HUES64 (cell line): ENCODE measurements around the gene HCK.
"Not testable (repeated sequence)": the region's sequence is repeated elsewhere in the genome, so short reads cannot be mapped to it uniquely, and the experiment has no call there.

Source experiments
- H3K27ac ChIP-seq: 2 replicates; pipeline ENCODE4 v1.7.0; 2013; ENCODE audit warnings: low read depth, low read length, inconsistent platforms
- H3K27me3 ChIP-seq: 2 replicates; pipeline ENCODE4 v1.6.1; 2013; ENCODE audit warnings: mild to moderate bottlenecking, low read length; ENCODE audit not compliant: insufficient read depth
- H3K36me3 ChIP-seq: 2 replicates; pipeline ENCODE4 v1.6.1; 2013; ENCODE audit warnings: mild to moderate bottlenecking, low read length; ENCODE audit not compliant: insufficient read depth
- H3K4me1 ChIP-seq: 2 replicates; pipeline ENCODE4 v1.6.1; 2013; ENCODE audit warnings: mild to moderate bottlenecking, low read length, moderate library complexity; ENCODE audit not compliant: insufficient read depth
- H3K4me3 ChIP-seq: 2 replicates; pipeline ENCODE4 v1.5.1; 2013; ENCODE audit warnings: mild to moderate bottlenecking, low read length, moderate library complexity
- H3K9ac ChIP-seq: 2 replicates; pipeline ENCODE4 v1.6.1; 2013; ENCODE audit warnings: mild to moderate bottlenecking, low read depth, low read length
- H3K9me3 ChIP-seq: 2 replicates; pipeline ENCODE4 v1.6.1; 2013; ENCODE audit warnings: low read depth, low read length; ENCODE audit not compliant: insufficient read depth
- WGBS: fragments of 150-250, 120-280 bp; methylation state at CpG from one replicate; pipeline ENCODE4 v1.1.7; 2013; ENCODE audit warnings: missing lambda C conversion rate; 5-methylcytosine and 5-hydroxymethylcytosine counted together

HCK gene

GRCh38 chr20:32121908-32122307, 69.9 kb downstream of the HCK start:
- 95% methylated on average over 15 of the region's 31 CpGs for whole genome bisulfite sequencing
- H3K36me3 ChIP-seq: peaks cover 19% of the 10 kb centered on the region; the same call in 1 of the 2 replicates
- H3K9ac ChIP-seq, H3K27ac ChIP-seq, H3K4me1 ChIP-seq, H3K9me3 ChIP-seq, H3K4me3 ChIP-seq, H3K27me3 ChIP-seq: not testable (repeated sequence)

DNA sequence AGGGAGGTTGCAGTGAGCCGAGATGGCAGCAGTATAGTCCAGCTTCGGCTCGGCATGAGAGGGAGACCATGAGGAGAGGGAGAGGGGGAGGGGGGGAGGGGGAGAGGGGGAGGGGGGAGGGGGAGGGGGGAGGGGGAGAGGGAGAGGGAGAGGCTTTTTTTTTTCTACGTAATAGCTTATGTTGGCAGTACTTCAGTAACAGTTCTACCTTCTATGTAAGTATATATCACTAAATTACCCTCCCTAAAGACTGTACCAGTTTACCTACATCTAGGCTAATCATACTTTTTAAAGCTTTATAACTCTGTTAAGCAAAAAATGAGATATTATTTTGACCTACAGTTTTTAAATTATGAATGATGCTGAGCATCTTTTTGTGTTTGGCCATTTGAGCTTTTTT, 71.0 kb downstream of the HCK start:
- Histone ChIP-seq H3K27me3 (no peaks in the 10 kb centered on the region), H3K4me1 (no peaks in the 10 kb centered on the region), H3K27ac (no peak overlapping the region), H3K9ac (no peak overlapping the region), H3K4me3 (no peak overlapping the region; the same call in 1 of the 2 replicates), H3K36me3 (peaks cover 19% of the 10 kb centered on the region; the same call in 1 of the 2 replicates), H3K9me3 (0 out of 2 replicates have a peak, but pooled peaks cover 4% of the 10 kb centered on the region)
- no CpG with 5 or more reads among the region's 4 CpGs for WGBS

GRCh38 chr20:32124916-32125454, 72.9 kb downstream of the HCK start:
- H3K27ac ChIP-seq: no peak overlapping the region
- 0 out of 2 replicates have a peak, but pooled peaks cover 4% of the 10 kb centered on the region for H3K9me3 ChIP-seq
- 96% methylated on average over 4 of the region's 4 CpGs for WGBS
- no peak overlapping the region for H3K4me3 ChIP-seq
- H3K27me3 ChIP-seq: no peaks in the 10 kb centered on the region
- H3K36me3 ChIP-seq: peaks cover 19% of the 10 kb centered on the region; the same call in 1 of the 2 replicates
- H3K4me1 ChIP-seq: no peaks in the 10 kb centered on the region
- H3K9ac ChIP-seq: no peak overlapping the region

DNA sequence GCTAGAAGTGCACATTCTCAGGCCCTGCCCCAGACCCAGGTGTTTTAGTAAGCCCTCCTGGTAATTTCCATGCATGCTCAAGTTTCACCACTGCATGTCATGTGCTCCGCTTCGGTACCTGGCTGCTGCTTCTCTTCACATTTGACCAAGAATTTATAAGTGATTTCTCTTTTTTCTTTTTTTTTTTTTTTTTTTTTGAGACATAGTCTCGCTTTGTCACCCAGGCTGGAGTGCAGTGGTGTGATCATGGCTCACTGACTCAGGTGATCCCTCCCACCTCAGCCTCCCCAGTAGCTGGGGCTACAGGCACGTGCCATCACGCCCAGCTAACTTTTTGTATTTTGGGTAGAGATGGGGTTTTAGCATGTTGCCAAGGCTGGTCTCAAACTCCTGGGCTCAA, 73.5 kb downstream of the HCK start:
- no peaks in the 10 kb centered on the region for H3K4me1 ChIP-seq
- H3K9ac ChIP-seq: no peak overlapping the region
- H3K4me3 ChIP-seq: no peak overlapping the region
- H3K27me3 ChIP-seq: no peaks in the 10 kb centered on the region
- 93% methylated on average over 5 of the region's 5 CpGs for WGBS
- H3K36me3 ChIP-seq: peaks cover 19% of the 10 kb centered on the region; the same call in 1 of the 2 replicates
- H3K9me3 ChIP-seq: 0 out of 2 replicates have a peak, but pooled peaks cover 4% of the 10 kb centered on the region
- no peak overlapping the region for H3K27ac ChIP-seq

- peaks cover 19% of the 10 kb centered on the region; the same call in 1 of the 2 replicates for H3K36me3 ChIP-seq
- no peak overlapping the region for H3K4me3 ChIP-seq
- no peaks in the 10 kb centered on the region for H3K27me3 ChIP-seq
- H3K9ac ChIP-seq: no peak overlapping the region
- H3K27ac ChIP-seq: no peak overlapping the region
- 96% methylated on average over 8 of the region's 8 CpGs for WGBS
- no peaks in the 10 kb centered on the region for H3K4me1 ChIP-seq
- H3K9me3 ChIP-seq: 0 out of 2 replicates have a peak, but pooled peaks cover 4% of the 10 kb centered on the region
These were observed 74.9 kb downstream of the HCK start for GRCh38 chr20:32126919-32127318.

GRCh38 chr20:32127347-32127746, 75.3 kb downstream of the HCK start:
- Histone ChIP-seq H3K9ac (no peak overlapping the region), H3K36me3 (peaks cover 19% of the 10 kb centered on the region; the same call in 1 of the 2 replicates), H3K4me1 (no peaks in the 10 kb centered on the region), H3K4me3 (no peak overlapping the region), H3K27me3 (no peaks in the 10 kb centered on the region), H3K9me3 (0 out of 2 replicates have a peak, but pooled peaks cover 4% of the 10 kb centered on the region), H3K27ac (no peak overlapping the region)
- WGBS: 89% methylated on average over 5 of the region's 5 CpGs

DNA sequence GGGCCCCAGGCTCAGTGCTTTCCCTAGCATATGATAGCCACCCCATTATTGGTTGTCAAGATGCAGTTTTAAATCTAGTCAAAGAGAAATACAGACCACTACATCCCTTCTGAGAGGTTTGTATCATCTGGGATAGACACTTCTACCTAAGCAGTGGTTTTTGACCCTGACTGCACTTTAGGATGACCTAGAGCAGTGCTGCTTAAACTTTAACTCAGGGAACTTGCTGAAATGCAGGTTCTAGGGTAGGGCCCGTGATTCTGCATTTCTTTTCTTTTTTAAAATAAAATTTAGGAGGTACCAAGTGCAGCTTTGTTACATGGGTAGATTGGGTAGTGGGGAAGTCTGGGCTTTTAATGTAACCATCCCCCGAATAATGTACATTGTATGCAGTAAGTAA, 76.1 kb downstream of the HCK start:
- H3K36me3 ChIP-seq: peaks cover 18% of the 10 kb centered on the region; the same call in 1 of the 2 replicates
- WGBS: 97% methylated on average over 2 of the region's 2 CpGs

DNA sequence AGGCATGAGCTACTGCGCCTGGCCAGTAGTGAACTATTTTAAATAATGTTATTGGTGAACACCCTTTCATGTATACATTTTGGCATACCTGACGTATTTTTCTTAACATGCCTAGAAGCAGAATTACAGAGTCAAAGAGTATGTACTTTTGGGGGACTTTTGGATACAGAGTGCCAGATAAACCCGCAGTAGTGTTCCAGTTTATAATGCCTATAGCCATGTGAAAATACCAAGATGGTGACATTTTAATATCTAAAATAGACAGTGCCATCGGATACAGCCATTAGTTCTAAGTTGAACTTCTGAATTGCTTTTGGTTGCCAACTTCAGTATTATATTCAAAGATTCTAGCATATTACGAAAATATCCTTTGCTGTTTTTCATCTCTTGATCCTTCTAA, 77.8 kb downstream of the HCK start:
- H3K36me3 ChIP-seq: peaks cover 20% of the 10 kb centered on the region
- 96% methylated on average over 4 of the region's 5 CpGs for WGBS
- H3K9me3 ChIP-seq: no peaks in the 10 kb centered on the region
- H3K27me3 ChIP-seq: no peaks in the 10 kb centered on the region
- no peak overlapping the region for H3K4me3 ChIP-seq
- H3K4me1 ChIP-seq: no peaks in the 10 kb centered on the region
- H3K9ac ChIP-seq: no peak overlapping the region
- H3K27ac ChIP-seq: no peak overlapping the region

More for the DNA sequence above, 76.1 kb downstream of the HCK start:
- no peak overlapping the region for H3K9ac ChIP-seq
- H3K4me1 ChIP-seq: no peaks in the 10 kb centered on the region
- 0 out of 2 replicates have a peak, but pooled peaks cover 3% of the 10 kb centered on the region for H3K9me3 ChIP-seq
- H3K27ac ChIP-seq: no peak overlapping the region
- no peaks in the 10 kb centered on the region for H3K27me3 ChIP-seq
- no peak overlapping the region for H3K4me3 ChIP-seq

DNA sequence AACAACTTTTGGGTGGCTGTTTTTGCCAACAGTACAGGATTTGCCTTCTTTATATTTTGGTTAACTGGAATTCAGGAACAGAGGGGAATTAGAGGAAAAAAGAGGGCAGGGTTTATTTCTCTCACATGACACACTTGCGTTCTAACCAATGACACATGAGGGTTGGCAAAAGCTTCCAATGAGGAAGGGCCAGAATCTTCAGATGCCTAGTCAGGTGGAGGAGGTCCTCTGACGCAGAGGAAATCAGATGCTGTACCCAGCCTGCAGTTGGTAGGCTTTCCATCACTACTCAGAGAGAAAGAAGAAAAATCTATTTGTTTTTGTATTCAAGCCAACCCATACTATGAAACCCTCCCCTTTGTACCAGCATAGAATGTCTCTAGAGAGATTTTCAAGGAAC, 78.3 kb downstream of the HCK start:
- Histone ChIP-seq H3K4me1 (no peaks in the 10 kb centered on the region), H3K9me3 (no peaks in the 10 kb centered on the region), H3K4me3 (no peak overlapping the region), H3K36me3 (peaks cover 19% of the 10 kb centered on the region), H3K9ac (no peak overlapping the region), H3K27me3 (no peaks in the 10 kb centered on the region), H3K27ac (no peak overlapping the region)
- 100% methylated on average over 2 of the region's 2 CpGs for WGBS

- H3K9ac ChIP-seq: no peak overlapping the region
- H3K36me3 ChIP-seq: peaks cover 24% of the 10 kb centered on the region
- no peaks in the 10 kb centered on the region for H3K9me3 ChIP-seq
- no peak overlapping the region for H3K27ac ChIP-seq
- WGBS: 96% methylated on average over 2 of the region's 2 CpGs
- H3K4me3 ChIP-seq: no peak overlapping the region
- no peaks in the 10 kb centered on the region for H3K4me1 ChIP-seq
- no peaks in the 10 kb centered on the region for H3K27me3 ChIP-seq
These were observed 78.9 kb downstream of the HCK start for GRCh38 chr20:32130965-32131364.

- H3K27ac ChIP-seq: no peak overlapping the region
- peaks cover 43% of the 10 kb centered on the region for H3K36me3 ChIP-seq
- no peak overlapping the region for H3K9ac ChIP-seq
- H3K27me3 ChIP-seq: no peaks in the 10 kb centered on the region
- WGBS: 90% methylated on average over 10 of the region's 10 CpGs
- no peaks in the 10 kb centered on the region for H3K4me1 ChIP-seq
- no peak overlapping the region for H3K4me3 ChIP-seq
- no peaks in the 10 kb centered on the region for H3K9me3 ChIP-seq
These were observed 81.0 kb downstream of the HCK start for GRCh38 chr20:32132911-32133549.
